Panc1 (cell line): ENCODE results near the gene LMNB1. TPM values are rescaled to one million over a fixed set of nuclear protein-coding genes. Genes with fewer than 3 reads are reported as not detected.

Source experiments
- ATAC-seq: fragments of 200-7000 bp; cut with Tn5 transposase; 2 replicates; pipeline ENCODE4 v1.9.1; 2020; ENCODE audit warnings: mild to moderate bottlenecking, moderate library complexity
- BruUV-seq: library from RNA; stranded (reverse); fragments of 400-500 nt; replicated peaks from 2 replicates; lab custom pipeline; 2021; lab: Mats Ljungman, UMichigan
- CTCF ChIA-PET: fragments of 300-600 bp; sonication (Branson Sonifier 250); formaldehyde crosslinking; loops from one replicate; lab custom pipeline; 2022; ENCODE audit warnings: antibody characterized with exemption; lab: Charles Lee
- POLR2A ChIA-PET: fragments of 300-600 bp; sonication (Branson Sonifier 250); formaldehyde crosslinking; loops from one replicate; lab custom pipeline; 2022; ENCODE audit warnings: antibody characterized with exemption; lab: Charles Lee
- DNase-seq: peaks from one replicate; pipeline ENCODE4 v3.0.0-alpha.2; 2010; ENCODE audit warnings: low read depth, low spot score
- H3K27ac ChIP-seq: 2 replicates; pipeline ENCODE4 v1.5.1; 2011; ENCODE audit warnings: mild to moderate bottlenecking, low read length, inconsistent platforms
- H3K27me3 ChIP-seq: fragments of 200-500 bp; sonication (Bioruptor generic); 2 replicates; pipeline ENCODE4 v1.6.0; 2014; ENCODE audit warnings: low read length, inconsistent platforms; ENCODE audit not compliant: control insufficient read depth, insufficient read depth
- H3K36me3 ChIP-seq: fragments of 200-500 bp; sonication (Bioruptor generic); 2 replicates; pipeline ENCODE4 v1.5.1; 2014; ENCODE audit warnings: inconsistent platforms, mild to moderate bottlenecking, low read length, moderate library complexity; ENCODE audit not compliant: control insufficient read depth, insufficient read depth
- H3K4me1 ChIP-seq: 2 replicates; pipeline ENCODE4 v1.5.1; 2011; ENCODE audit warnings: inconsistent platforms, mild to moderate bottlenecking, low read length, moderate library complexity; ENCODE audit not compliant: control insufficient read depth, insufficient read depth
- H3K4me3 ChIP-seq, 2 experiments: 2 replicates each; pipeline ENCODE4 v1.5.1; 2011 to 2012; ENCODE audit warnings: low read depth in 2 of 2, low read length in 2 of 2, mild to moderate bottlenecking in 2 of 2, inconsistent platforms in 1 of 2, moderate library complexity in 1 of 2
- H3K9me3 ChIP-seq: fragments of 200-500 bp; sonication (Bioruptor generic); 2 replicates; pipeline ENCODE4 v1.5.1; 2014; ENCODE audit warnings: low read depth, mild to moderate bottlenecking, inconsistent platforms, low read length, moderate library complexity; ENCODE audit not compliant: control insufficient read depth, insufficient read depth
- POLR2AphosphoS5 ChIP-seq: IDR thresholded peaks from 2 replicates; pipeline ENCODE4 v1.6.1; 2012; ENCODE audit warnings: mild to moderate bottlenecking, low read depth, low read length, moderate library complexity
- REST ChIP-seq, 2 experiments: IDR thresholded peaks; 2 replicates each; pipeline ENCODE4 v1.6.1; 2011 to 2012; ENCODE audit warnings: low read depth in 2 of 2, control low read depth in 1 of 2, low read length in 1 of 2, mild to moderate bottlenecking in 1 of 2, moderate library complexity in 1 of 2; ENCODE audit not compliant: insufficient read depth in 1 of 2
- SIN3A ChIP-seq: IDR thresholded peaks from 2 replicates; pipeline ENCODE4 v1.6.1; 2012; ENCODE audit warnings: low read depth, mild to moderate bottlenecking, low read length, moderate library complexity, borderline replicate concordance; ENCODE audit not compliant: insufficient read depth
- TCF7L2 ChIP-seq: IDR thresholded peaks from 2 replicates; pipeline ENCODE4 v1.6.1; 2011; ENCODE audit warnings: mild to moderate bottlenecking, low read depth, low read length, inconsistent platforms
- in situ Hi-C: cut with HindIII; loops from 2 replicates; pipeline ENCODE4 v1.10.0; 2016; ENCODE audit warnings: low sequenced_read_pairs, low pct_unique_long_range_greater_than_20kb
- intact Hi-C: fragments of 100-400 bp; cut with micrococcal nuclease; formaldehyde crosslinking; loops from one replicate; pipeline ENCODE4 v1.10.0; 2022; ENCODE audit not compliant: unreplicated experiment
- total RNA-seq: library from RNA; stranded (reverse); gene quantifications from one replicate; pipeline ENCODE4 v1.2.1, GENCODE V29; 2021; ENCODE audit not compliant: unreplicated experiment
- TF ChIP-seq, protein P1 (sequence below): fragments of 450-650 bp; IDR thresholded peaks from 2 replicates; pipeline ENCODE4 v1.5.1; 2017; ENCODE audit warnings: mild to moderate bottlenecking

Gene LMNB1
- total RNA-seq, 1 experiment from 2014 or later, result 122 TPM

DNA sequence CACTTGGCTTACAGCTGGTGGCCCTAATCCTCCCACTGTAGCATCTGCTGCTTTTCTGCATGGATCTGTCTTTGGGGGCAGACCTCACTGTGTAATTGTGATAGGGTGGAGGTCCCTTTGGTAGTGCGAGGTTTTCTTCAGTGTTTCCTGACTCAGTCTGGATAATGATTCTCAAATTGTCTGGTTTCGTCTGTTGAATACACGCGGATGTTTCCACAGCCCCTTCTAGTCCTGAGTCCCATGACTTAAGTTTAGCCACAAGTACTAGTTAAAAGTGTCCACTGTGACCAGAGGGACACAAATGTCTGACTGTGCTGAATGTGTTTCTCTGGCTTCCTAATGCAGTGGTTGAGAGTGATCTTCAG lies 70.5 kb downstream of the LMNB1 start:
- Histone ChIP-seq H3K27ac (no peak overlapping the region), H3K4me1 (no peaks in the 10 kb centered on the region), H3K4me3 (no peak overlapping the region), H3K27me3 (no peaks in the 10 kb centered on the region), H3K36me3 (no peaks in the 10 kb centered on the region), H3K9me3 (no peaks in the 10 kb centered on the region)
- TF ChIP-seq TCF7L2, result no peak
- TF ChIP-seq SIN3A, result no peak
- TF ChIP-seq, protein P1, sequence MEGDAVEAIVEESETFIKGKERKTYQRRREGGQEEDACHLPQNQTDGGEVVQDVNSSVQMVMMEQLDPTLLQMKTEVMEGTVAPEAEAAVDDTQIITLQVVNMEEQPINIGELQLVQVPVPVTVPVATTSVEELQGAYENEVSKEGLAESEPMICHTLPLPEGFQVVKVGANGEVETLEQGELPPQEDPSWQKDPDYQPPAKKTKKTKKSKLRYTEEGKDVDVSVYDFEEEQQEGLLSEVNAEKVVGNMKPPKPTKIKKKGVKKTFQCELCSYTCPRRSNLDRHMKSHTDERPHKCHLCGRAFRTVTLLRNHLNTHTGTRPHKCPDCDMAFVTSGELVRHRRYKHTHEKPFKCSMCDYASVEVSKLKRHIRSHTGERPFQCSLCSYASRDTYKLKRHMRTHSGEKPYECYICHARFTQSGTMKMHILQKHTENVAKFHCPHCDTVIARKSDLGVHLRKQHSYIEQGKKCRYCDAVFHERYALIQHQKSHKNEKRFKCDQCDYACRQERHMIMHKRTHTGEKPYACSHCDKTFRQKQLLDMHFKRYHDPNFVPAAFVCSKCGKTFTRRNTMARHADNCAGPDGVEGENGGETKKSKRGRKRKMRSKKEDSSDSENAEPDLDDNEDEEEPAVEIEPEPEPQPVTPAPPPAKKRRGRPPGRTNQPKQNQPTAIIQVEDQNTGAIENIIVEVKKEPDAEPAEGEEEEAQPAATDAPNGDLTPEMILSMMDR, result no peak
- no peak for DNase-seq
- ATAC-seq, result no peak
- intact Hi-C loops, result no loop called here
- in situ Hi-C loops, result no loop called here
- no TSS peak for BruUV-seq
- POLR2A ChIA-PET, result no interaction called here
- CTCF ChIA-PET, result no interaction called here

DNA sequence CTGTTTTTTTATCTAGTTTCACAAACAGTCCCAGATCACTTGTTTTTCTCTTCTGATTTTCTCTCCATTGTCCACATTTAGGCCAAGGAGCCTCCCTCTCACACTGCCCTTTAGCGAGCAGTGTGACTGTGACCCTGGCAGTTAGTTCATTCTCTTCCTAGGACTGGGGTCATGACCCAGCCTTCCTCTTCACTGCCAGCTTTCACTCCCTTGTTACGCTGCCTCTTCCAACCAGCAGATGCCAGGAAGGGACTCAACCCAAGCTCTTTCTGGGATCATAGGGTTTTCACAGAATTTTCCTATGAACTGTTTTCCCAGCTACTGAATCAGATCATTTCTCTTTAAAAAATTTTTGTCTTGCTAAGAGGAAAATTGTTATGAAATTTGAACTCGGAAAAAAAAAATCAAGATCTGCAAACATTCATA lies 70.9 kb downstream of the LMNB1 start:
- intact Hi-C loops, result no loop called here
- H3K36me3 ChIP-seq, result no peaks in the 10 kb centered on the region
- no peaks in the 10 kb centered on the region for H3K9me3 ChIP-seq
- CTCF ChIA-PET, result no interaction called here
- ATAC-seq, result no peak
- no TSS peak for BruUV-seq
- in situ Hi-C loops, result no loop called here
- no peak overlapping the region for H3K4me3 ChIP-seq
- H3K4me1 ChIP-seq, result no peaks in the 10 kb centered on the region
- DNase-seq, result no peak
- TF ChIP-seq, protein P1, result no peak
- no peak for TF ChIP-seq TCF7L2
- no peaks in the 10 kb centered on the region for H3K27me3 ChIP-seq
- no peak overlapping the region for H3K27ac ChIP-seq
- POLR2A ChIA-PET, result no interaction called here

DNA sequence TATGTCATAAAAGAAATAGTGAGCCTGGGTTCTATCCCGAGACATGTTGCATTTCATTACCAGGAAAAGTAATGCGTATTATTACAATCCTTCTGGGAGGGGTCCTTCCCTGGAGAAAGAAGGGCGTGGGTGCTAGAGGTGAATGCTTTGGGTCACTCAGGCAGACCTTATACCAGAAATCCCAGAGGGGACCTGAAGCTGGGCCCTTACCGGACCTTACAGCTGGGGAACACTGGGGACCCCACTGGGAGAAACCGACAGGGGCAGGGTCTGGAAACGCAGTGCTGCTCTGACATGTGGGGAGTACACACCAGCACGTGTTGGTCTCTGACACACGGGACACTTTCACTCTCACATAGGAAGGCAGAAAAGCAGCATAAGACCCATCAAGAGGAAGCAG lies 71.3 kb downstream of the LMNB1 start:
- Histone ChIP-seq H3K4me1 (no peaks in the 10 kb centered on the region), H3K9me3 (no peaks in the 10 kb centered on the region), H3K36me3 (no peaks in the 10 kb centered on the region), H3K4me3 (no peak overlapping the region), H3K27me3 (no peaks in the 10 kb centered on the region), H3K27ac (no peak overlapping the region)
- intact Hi-C loops, result no loop called here
- ATAC-seq (no peak), DNase-seq (no peak)
- TF ChIP-seq SIN3A (no peak), TCF7L2 (no peak), POLR2AphosphoS5 (no peak), REST (IDR thresholded peaks at IDR 0.05; ENCODE audit: insufficient read depth in 1 of 2, low read depth in 2 of 2, low read length in 1 of 2) (no peak)
- TF ChIP-seq, protein P1, result no peak
- POLR2A ChIA-PET, result interaction anchor here (0.5 kb wide), 1 partner anchor 71 kb away, joined by 8 read pairs; the partner anchor contains the start of gene LMNB1
- no TSS peak for BruUV-seq
- in situ Hi-C loops, result no loop called here
- CTCF ChIA-PET, result no interaction called here
